Effector CD8-positive, alpha-beta T cell (primary cell): Measurements from ENCODE around the gene ARHGAP42.
"Not testable (repeated sequence)": the region's sequence is repeated elsewhere in the genome, so short reads cannot be mapped to it uniquely, and the experiment has no call there.

ENCODE experiments used
- DNase-seq: peaks from one replicate; lab custom pipeline; 2025; lab: John Stamatoyannopoulos, UW
- total RNA-seq, 4 experiments: gene quantifications; one replicate each; lab custom pipeline; 2026; lab: John Stamatoyannopoulos, UW

ARHGAP42 gene
- total RNA-seq: 0.62 to 15.7 (median 6.6) reads per million in 4 experiments

DNA sequence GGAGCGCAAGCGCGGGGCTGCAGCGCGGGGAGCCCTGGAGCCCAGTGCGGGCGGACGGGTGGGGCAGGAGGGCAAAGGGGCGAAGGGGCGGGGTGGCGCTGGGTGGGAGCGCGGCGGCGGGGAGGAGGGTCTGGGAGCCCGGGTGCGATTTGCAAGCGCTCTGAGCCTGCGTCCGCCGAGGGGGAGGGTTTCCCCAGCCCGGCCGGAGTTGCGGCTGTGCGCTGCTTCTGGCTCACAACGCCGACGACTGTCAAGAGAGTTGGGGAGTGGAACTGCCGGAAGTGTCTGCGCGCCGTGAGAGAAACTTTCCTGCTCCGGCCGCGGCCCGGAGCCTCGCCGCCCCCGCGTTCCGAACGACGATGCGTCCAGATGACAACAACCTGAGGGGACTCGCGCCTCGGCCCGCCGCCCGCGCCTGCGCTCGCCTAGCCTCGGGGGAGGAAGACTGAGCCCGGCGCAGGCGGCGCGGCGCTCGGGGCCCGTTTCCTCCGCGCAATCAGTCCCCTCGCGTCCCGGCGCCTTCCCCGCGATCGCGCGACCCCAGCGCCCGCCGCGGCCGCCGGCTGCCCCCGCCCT is at the start of gene ARHGAP42:
TSS of gene ARHGAP42 (plus strand) at position 235 of the 576 bp plus-strand sequence. CDS start 391 bp downstream, outside the sequence.
- DNase-seq: no peak

GRCh38 chr11:100637706-100638105 is 49.4 kb upstream of the ARHGAP42 start:
- no peak for DNase-seq

GRCh38 chr11:100638648-100639047 is 48.4 kb upstream of the ARHGAP42 start:
- DNase-seq: no peak

DNA sequence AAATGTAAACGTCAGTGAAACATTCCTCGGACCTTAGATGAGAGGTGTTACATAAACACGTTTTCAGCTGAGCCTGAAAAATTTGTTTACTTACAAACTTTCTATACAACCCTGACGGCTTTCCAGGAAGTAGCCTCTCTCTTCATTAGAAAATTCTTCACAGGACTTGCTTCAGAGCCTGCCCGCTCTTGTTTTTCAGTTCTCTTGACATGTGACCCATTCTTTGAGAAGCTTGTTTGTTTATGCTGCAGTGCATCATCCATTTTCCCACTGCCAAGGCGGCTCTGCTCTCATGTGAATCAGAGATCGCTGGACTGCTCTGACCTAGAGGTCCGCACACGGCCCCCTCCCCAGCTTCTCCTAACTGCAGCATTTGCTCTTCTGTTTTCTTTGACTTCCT is 47.9 kb upstream of the ARHGAP42 start:
- no peak for DNase-seq

GRCh38 chr11:100640071-100640470 is 47.0 kb upstream of the ARHGAP42 start:
- DNase-seq: no peak

- no peak for DNase-seq
Observed at GRCh38 chr11:100640646-100641045, 46.4 kb upstream of the ARHGAP42 start.

DNA sequence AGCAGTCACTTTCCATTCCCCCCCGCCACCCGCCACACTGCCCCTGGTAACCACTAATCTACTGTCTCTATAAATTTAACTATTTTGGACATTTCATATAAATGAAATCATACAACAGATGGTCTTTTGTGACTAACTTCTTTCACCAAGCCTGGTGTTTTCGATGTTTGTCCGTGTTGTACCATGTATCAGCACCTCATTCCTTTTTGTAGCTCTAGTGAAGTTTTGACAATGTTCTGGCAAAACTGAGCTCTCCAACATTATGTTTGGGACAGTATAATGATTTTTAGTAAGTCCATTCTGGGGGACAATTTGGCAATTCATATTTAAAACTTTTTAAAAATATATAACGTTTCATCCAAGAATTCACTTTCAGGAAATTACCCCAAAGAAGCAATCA is 45.6 kb upstream of the ARHGAP42 start:
- DNase-seq: no peak

- DNase-seq: no peak
Observed at GRCh38 chr11:100646545-100646944, 40.5 kb upstream of the ARHGAP42 start.

DNA sequence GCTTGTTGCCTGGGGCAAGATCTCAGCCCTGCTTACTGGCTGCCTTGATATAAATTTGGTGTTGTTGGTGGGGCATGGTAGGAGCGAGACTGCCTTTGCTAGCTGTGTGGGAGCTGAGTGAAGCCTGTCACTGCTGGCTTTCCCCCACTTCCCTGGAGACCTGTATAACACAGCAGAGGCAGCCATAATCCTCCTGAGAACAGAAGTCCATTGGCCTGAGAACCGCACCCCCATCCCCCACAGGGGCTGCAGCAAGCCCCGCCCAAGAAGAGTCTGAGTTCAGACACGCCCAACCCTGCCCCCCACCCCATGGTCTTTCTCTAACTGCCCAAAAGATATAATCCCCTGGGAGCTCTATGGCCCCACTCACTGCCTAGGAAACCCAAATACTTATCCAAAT is 39.2 kb upstream of the ARHGAP42 start:
- no peak for DNase-seq

- DNase-seq: no peak
Observed at GRCh38 chr11:100663583-100663982, 23.5 kb upstream of the ARHGAP42 start.

DNA sequence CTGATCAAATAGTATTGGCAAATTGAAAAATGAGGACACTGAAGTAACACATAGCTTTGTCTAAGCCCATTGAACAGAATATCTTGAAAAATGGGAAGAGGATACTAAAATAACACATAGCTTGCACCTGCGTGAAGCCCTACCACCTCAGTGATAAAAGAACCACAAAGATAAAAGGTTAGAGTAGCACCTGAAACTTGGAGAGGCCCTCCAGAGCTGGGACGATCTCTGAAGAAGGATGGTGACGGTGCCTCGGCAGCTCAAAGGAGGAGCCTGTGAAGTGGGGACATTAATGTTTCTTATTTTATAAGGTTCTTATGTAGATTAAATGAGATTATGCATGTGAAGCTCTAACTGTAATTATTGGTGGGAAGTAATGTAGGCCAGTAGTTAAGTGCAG is 23.1 kb upstream of the ARHGAP42 start:
- no peak for DNase-seq

- not testable (repeated sequence) for DNase-seq
Observed at GRCh38 chr11:100666816-100667215, 20.3 kb upstream of the ARHGAP42 start.

DNA sequence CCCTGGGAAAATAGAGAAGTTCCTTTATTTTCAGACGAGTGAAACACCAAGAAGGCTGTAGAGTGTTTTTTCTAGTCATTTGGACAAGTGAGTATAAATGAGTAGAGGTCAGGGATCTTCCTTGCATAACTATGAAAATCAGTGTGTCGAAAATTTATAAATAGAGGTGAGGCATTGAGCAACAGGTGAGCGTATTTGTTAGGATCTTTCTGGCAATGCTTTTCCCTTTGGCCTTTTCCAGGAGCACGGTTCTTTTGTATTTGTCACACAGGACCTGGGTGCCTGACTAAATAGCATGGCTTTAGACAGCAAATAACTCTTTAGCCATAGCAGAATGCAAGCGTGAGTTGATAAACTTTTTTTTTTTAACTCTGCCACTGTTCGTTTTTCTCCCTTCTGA is 19.6 kb upstream of the ARHGAP42 start:
- no peak for DNase-seq

DNA sequence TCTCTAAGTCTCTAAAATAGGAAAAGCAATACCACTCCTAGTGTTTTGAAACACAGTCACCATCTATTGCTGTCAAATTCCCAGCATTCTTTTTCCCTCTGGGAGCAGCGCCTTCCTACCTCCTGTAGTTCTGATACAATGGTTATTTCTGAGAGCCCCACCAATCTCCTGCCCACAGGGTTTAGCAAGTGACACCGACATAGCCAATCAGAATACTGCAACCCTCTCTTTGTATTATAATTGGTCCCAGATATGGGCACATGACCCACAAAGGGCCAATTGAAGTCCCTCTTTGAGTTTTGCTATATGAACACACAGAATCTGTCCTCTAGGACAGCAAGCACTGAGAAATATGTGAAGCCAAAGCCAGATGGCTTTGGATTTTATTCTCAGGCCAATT is 16.9 kb upstream of the ARHGAP42 start:
- no peak for DNase-seq

DNA sequence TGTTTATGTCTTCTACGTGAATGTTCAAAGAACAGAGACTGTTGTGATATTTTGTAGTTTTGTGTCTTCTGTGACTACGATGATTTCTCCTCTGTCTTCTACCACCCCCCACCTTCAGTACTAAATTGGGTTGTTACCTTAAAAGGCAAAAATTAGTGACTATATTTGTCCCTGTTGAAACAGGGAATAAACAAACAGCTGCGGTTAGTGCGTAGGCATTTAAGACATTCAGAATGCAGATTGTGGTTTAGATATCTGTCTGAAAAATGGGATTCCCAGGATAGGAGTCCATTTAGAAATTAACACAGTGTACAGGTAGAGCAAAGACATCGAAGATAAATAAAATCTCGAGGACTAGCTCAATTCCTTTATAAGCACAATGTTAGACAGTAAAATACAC is 15.6 kb upstream of the ARHGAP42 start:
- no peak for DNase-seq

DNA sequence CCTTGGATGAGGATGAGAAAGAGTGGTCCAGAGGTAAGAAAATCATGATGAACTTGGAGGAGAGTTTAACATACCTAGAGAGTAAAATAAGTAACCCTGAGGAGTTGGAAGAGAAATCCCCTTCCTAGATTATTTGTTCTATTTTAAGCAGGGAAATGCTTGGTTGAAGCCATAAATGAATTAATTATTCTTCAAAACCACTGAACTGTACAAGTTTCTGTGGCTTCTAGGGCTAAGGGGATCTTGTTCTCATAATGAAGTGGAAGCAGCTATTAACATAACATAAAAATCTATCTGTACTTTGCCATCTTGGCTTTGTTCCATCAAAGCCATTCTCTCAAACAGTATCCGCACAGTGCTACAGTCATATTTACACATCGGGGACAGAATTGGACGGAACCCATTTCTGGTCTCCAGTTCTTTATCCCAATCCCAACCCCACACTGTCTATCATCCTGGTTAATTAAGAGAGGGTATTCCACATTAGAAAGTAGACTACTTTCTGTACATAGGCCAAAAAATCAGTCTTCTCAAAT is 14.5 kb upstream of the ARHGAP42 start:
- DNase-seq: no peak

GRCh38 chr11:100673063-100673462 is 14.0 kb upstream of the ARHGAP42 start:
- DNase-seq: no peak

DNA sequence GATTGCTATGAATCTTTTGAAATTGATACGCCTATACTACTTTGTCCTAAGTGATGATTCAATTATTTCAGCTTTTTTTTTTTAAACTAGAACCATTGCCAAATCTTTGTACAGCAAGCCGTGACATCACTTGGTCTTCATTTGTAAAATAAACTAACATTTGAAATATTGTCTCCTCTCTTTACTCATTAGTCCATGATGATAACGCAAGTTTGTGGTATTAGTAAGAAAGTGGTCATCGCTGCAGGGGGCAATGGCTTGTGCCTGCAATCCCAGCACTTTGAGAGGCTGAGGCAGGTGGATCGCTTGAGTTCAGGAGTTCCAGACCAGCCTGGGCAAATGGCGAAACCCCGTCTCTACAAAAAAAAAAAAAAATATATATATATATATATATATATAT is 12.9 kb upstream of the ARHGAP42 start:
- no peak for DNase-seq

DNA sequence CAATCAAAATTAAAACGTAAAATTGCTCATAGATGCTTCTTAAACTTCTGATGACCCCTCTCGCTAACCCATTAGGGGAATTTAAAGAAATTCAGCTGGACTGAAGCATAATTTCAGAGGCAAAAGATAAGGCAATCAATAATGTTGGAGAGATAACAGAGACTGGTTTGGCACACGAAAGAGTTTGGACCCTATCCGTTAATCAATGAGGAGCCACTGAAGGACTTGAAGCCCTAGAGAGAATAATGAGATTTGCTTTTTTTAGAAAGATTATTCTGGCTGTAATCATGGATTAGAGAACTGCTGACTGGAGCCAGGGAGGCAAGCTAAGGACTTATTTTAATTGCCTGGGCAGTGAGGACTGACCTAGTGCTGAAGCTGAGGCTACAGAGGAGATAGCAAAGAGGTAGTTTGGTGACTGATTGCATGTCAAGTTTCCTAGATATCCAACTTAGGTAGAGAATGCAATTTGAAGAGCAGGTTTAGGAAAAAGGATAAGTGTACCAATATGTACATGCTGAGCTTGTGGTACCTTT is 11.9 kb upstream of the ARHGAP42 start:
- DNase-seq: no peak

- DNase-seq: no peak
Observed at GRCh38 chr11:100676901-100677300, 10.2 kb upstream of the ARHGAP42 start.

GRCh38 chr11:100677796-100678195 is 9.3 kb upstream of the ARHGAP42 start:
- DNase-seq: no peak

GRCh38 chr11:100680070-100680469 is 7.0 kb upstream of the ARHGAP42 start:
- no peak for DNase-seq

DNA sequence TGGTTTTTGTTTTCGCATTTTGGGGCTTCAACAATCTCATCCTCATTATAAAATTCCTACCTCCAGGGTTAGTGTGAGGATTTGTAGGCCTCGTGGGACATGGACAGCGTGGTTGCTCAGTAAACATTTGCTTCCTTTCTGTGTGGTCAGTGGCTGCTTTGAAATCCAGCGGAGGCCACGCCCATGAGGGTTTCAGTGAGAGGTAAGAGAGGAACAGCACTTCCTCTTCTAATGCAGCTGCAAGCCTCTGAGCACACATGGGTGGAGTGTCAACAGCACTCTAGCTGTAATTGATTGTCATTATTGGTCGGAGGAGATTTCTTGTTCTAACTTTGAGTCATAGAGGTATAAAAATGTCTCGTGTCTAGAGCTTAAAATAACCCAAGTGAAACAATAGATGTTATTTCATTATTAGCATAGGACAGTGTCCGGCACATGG is 6.0 kb upstream of the ARHGAP42 start:
- DNase-seq: no peak
